Activated effector memory CD4-positive, alpha-beta T cell treated with Interleukin-2 at 50 U/mL for 16 hours (primary cell): ENCODE data around the gene IGSF3.
"Not testable (repeated sequence)": the region's sequence is repeated elsewhere in the genome, so short reads cannot be mapped to it uniquely, and the experiment has no call there.

Source experiments
- DNase-seq: peaks from one replicate; pipeline ENCODE4 v3.0.0-alpha.2; 2020

The IGSF3 gene

GRCh38 chr1:116684575-116684974 is 17.0 kb upstream of the IGSF3 start:
- no peak for DNase-seq

GRCh38 chr1:116682641-116683221 is 15.2 kb upstream of the IGSF3 start:
- DNase-seq: no peak

GRCh38 chr1:116681343-116681899 is 13.9 kb upstream of the IGSF3 start:
- DNase-seq: no peak

GRCh38 chr1:116680752-116681151 is 13.2 kb upstream of the IGSF3 start:
- no peak for DNase-seq

GRCh38 chr1:116679828-116680628 is 12.5 kb upstream of the IGSF3 start:
- no peak for DNase-seq

GRCh38 chr1:116679091-116679827 is 11.7 kb upstream of the IGSF3 start:
- no peak for DNase-seq

- DNase-seq: no peak
Measured at GRCh38 chr1:116678732-116679090, 11.2 kb upstream of the IGSF3 start.

GRCh38 chr1:116677474-116678062 is 10.0 kb upstream of the IGSF3 start:
- no peak for DNase-seq

- no peak for DNase-seq
Measured at GRCh38 chr1:116676291-116676690, 8.8 kb upstream of the IGSF3 start.

GRCh38 chr1:116674751-116675150 is 7.2 kb upstream of the IGSF3 start:
- no peak for DNase-seq

GRCh38 chr1:116674011-116674531 is 6.5 kb upstream of the IGSF3 start:
- no peak for DNase-seq

- no peak for DNase-seq
Measured at GRCh38 chr1:116671912-116672311, 4.4 kb upstream of the IGSF3 start.

GRCh38 chr1:116671072-116671760 is 3.7 kb upstream of the IGSF3 start:
- DNase-seq: no peak

- DNase-seq: no peak
Measured at GRCh38 chr1:116668277-116668676, 744 bp upstream of the IGSF3 start.

- DNase-seq: no peak
Measured at GRCh38 chr1:116667078-116667574, 407 bp downstream of the IGSF3 start.

GRCh38 chr1:116666187-116667077 is 1.1 kb downstream of the IGSF3 start:
- no peak for DNase-seq

- no peak for DNase-seq
Measured at GRCh38 chr1:116664978-116665371, 2.6 kb downstream of the IGSF3 start.

- no peak for DNase-seq
Measured at GRCh38 chr1:116664366-116664977, 3.1 kb downstream of the IGSF3 start.

GRCh38 chr1:116663821-116664220 is 3.7 kb downstream of the IGSF3 start:
- no peak for DNase-seq

- no peak for DNase-seq
Measured at GRCh38 chr1:116661633-116662032, 5.9 kb downstream of the IGSF3 start.

- DNase-seq: not testable (repeated sequence)
Measured at GRCh38 chr1:116658645-116659044, 8.9 kb downstream of the IGSF3 start.
